NCI-H2029 treated with DMSO at 0.1 percent for 48 hours (cell line): ENCODE measurements around the gene NRF1.
"Not testable (repeated sequence)": the region's sequence is repeated elsewhere in the genome, so short reads cannot be mapped to it uniquely, and the experiment has no call there.

ENCODE experiments used
- DNase-seq: peaks from one replicate; lab custom pipeline; 2025; lab: John Stamatoyannopoulos, UW

Gene NRF1

DNA sequence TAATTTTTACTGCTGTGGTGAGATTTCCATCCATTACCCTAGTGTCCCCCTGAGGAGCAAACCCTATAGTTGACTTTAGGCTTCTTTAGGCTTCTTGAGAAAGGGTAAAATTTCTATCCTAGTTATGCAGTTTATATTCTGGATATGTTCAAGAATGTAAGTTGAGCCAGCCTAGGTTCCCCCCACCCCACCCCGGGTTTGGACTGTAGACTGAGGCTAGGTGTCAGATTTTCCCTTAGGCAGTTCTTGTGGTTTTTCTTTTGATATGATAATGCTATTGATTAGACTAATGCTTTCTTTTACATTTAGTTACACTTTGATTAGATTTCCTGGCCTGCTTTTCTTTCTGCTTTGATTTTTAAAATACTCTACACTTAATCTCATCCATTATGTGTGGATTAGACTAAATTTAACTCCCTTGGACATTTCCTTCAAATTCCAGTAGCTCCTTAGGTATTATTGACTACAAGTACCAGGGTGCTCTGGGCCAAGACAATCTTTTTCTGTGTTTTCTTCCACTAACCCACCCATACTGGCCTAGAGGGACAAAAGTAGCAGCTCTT lies 37.7 kb downstream of the NRF1 start:
- DNase-seq: no peak

GRCh38 chr7:129650056-129650758 lies 38.7 kb downstream of the NRF1 start:
- no peak for DNase-seq

DNA sequence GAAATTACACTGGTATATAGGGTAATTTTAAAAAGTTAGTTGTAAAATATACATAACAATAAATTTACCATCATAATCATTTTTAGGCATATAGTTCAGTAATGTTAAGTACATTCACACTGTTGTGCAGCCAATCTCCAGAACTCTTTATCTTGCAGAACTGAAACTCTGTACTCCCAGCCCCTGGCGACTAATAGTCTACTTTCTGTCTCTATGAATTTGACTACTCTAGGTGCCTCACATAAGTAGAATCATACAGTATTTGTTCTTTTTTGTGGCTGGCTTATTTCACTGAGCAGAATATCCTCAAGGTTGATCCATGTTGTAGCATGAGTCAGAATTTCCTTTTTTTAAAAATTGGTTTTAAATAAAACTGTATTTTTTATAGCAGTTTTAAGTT lies 41.4 kb downstream of the NRF1 start:
- DNase-seq: no peak

- no peak for DNase-seq
These were observed 44.3 kb downstream of the NRF1 start for GRCh38 chr7:129655811-129656210.

- DNase-seq: no peak
These were observed 45.8 kb downstream of the NRF1 start for GRCh38 chr7:129657363-129657762.

DNA sequence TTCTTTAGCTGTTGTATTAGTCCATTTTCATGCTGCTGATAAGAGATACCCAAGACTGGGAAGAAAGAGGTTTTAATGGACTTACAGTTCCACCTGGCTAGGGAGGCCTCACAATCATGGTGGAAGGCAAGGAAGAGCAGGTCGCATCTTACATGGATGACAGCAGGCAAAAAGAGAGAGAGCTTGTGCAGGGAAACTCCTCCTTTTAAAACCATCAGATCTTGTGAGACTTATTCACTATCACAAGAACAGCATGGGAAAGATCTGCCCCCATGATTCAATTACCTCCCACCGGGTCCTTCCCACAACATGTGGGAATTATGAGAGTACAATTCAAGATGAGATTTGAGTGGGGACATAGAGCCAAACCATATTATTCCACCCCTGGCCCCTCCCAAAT lies 48.4 kb downstream of the NRF1 start:
- DNase-seq: not testable (repeated sequence)

DNA sequence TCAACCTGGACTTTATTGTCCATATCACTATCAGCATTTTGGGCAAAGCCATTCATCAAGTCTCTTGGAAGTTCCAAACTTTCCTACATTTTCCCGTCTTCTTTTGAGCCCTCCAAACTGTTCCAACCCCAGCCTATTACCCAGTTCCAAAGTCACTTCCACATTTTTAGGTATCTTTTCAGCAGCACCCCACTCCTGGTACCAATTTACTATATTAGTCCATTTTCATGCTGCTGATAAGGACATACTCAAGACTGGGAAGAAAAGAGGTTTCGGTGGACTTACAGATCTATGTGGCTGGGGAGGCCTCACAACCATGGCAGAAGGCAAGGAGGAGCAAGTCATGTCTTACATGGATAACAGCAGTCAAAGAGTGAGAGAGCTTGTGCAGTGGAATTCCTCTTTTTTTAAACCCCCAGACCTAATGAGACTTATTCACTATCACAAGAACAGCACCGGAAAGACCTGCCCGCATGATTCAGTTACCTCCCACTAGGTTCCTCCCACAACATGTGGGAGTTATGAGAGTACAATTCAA lies 50.2 kb downstream of the NRF1 start:
- DNase-seq: no peak

DNA sequence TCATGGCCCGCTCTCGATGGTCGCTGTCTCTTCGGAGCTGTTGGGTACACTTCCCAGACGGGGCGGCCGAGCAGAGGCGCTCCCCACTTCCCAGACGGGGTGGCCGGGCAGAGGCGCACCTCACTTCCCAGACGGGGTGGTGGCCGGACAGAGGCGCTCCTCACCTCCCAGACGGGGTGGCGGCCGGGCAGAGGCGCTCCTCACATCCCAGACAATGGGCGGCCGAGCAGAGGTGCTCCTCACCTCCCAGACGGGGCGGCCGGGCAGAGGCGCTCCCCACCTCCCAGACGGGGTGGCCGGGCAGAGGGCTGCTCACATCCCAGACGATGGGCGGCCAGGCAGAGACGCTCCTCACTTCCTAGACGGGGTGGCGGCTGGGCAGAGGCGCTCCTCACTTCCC lies 51.7 kb downstream of the NRF1 start:
- not testable (repeated sequence) for DNase-seq

DNA sequence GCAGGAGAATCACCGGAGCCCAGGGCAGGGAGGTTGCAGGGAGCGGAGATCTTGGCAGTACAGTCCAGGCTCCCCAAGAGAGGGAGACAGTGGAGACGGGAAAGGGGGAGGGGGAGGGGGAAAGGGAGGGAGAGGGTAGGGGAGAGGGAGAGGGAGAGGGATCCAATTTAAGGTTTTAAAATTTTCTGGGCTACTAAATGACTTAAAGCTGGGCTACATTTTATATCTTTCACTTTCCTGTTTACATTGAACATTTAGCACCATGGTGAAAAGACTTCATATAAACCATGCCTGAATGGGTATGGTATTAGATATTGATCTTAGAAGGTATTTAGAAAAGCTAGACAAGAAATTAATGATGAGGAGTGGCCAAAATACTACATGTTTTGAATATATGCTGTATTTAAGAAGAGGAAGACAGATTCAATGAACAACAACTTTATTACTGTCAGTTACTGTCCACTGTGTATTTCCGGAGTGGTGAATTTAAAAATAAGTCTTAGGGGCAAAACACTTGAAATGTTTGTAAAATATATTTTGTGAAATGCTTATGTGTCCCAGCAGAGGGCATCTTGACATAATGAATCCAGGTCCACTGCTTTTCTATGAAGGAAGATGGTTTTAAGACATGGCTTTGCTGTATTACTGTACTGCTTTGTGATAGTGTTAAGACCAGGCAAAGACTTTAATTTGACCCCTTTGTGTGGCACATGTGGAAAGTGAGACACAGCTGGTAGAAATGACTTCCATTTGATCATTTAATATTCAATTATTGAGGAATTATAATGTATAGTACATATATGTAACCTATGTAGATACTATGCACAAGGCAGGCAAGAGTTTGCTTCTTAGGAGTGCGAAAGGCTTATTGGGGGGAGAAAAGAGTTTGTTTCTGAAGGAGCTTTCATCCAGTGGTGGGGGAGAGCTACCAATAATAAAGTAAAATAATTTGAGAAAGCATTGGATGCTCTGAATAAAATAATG lies 52.8 kb downstream of the NRF1 start:
- peak; percentile 70 for DNase-seq

GRCh38 chr7:129665013-129665401 lies 53.5 kb downstream of the NRF1 start:
- DNase-seq: no peak

GRCh38 chr7:129667116-129667515 lies 55.6 kb downstream of the NRF1 start:
- no peak for DNase-seq

DNA sequence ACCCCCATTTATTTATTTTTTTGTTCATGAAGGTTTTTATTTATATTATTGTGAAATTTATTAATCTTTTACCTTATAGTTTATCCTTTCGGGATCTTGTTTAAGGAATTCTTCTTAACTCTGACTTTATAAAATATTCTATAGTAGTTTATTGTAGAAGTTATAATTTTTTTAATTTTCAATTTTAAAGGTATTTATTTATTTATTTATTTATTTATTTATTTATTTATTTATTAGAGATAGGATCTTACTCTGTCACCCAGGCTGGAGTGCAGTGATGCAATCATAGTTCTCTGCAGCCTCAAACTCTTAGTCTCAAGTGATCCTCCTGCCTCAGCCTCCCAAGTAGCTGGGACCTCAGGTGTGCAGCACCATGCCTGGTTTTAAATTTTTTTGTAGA lies 56.0 kb downstream of the NRF1 start:
- DNase-seq: no peak

DNA sequence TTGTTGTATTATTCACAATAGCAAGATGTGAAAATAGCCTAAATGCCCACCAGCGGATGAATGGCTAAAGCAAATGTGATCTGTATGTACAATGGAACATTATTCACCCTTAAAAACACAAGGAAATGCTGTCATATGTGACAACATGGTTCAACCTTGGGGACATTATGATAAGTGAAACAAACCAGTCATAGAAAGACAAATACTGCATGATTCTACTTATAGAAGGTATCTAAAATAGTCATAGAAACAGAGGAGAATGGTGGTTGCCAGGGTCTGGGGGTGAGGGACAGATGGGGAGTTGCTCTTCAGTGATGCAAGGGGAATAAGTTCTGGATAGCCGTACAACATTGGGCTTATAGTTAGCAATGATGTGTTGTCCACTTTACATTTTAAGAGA lies 58.4 kb downstream of the NRF1 start:
- DNase-seq: no peak

DNA sequence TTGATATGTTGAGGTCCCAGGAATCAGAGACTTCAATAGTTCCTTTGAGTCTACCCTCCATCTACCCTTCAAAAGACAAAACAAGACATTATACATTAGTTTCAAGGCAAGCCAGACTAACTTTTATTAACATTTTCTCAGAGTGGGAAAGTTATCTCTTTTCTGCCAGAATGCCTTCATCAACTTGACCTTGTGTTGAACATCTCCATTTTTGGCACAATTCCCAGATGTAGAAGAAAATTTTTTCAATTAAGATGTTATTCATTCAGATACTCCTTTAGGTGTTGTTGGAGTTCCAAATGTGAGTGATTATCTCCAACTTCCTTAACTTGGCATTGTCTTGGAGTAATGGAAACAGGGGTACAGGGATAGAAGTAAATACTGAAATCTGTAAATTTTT lies 59.1 kb downstream of the NRF1 start:
- no peak for DNase-seq

- DNase-seq: no peak
These were observed 59.7 kb downstream of the NRF1 start for GRCh38 chr7:129671266-129671665.

DNA sequence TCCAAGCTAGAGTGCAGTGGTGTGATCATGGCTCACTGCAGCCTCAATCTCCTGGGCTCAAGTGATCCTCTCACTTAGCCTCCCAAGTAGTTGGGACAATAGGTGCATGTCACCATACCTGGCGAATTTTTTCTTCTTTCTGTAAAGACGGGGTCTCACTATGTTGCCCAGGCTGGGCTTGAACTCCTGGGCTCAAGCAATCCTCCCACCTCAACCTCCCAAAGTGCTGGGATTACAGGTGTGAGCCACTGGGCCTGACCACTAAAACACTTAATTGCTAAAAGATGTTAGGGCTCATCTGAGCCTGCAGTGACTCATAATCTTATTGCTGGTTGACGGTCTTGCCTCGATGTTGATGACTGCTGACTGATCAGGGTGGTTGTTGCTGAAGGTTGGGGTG lies 63.0 kb downstream of the NRF1 start:
- not testable (repeated sequence) for DNase-seq

DNA sequence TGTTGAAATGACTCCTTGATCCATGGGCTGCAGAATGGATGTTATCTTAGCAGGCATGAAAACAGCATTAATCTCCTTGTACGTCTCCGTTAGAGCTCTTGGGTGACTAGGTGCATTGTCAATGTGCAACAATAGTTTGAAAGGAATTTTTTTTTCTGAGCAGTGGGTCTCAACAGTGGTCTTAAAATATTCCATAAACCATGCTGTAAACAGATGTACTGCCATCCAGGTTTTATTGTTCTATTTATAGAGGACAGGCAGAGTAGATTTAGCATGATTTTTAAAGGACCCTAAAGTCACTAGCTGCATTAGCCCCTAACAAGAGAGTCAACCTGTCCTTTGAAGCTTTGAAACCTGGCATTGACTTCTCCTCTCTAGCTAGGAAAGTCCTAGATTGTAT lies 64.0 kb downstream of the NRF1 start:
- no peak for DNase-seq

DNA sequence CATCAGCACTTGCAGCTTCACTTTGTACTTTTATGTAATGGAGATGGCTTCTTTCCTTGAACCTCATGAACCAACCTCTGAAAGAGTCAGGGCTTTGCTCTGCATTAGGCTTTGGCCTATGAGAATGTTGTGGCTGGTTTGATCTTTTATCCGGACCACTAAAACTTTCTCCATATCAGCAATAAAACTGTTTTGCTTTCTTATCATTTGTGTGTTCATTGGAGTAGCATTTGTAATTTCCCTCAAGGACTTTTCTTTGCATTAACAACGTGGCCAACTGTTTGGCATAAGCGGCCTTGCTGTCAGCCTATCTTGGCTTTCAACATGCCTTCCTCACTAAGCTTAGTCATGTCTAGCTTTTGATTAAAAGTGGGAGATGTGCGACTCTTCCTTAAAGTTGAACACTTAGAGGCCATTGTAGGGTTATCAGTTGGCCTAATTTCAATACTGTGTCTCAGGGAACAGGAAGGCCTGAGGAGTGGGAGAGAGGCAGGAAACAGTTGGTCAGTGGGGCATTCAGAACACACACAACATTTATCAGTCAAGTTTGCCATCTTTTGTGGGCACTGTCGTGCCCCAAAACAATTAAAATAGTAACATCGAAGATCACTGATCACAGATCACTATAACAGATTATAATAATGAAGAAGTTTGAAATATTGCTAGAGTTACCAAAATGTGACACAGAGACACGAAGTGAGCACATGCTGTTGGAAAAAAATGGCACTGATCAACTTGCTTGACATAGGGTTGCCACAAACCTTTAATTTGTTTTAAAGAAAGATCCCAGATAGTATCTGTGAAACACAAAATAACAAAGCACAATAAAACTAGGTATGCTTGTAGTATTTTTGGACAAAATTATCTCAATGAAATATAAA lies 64.7 kb downstream of the NRF1 start:
- DNase-seq: no peak

DNA sequence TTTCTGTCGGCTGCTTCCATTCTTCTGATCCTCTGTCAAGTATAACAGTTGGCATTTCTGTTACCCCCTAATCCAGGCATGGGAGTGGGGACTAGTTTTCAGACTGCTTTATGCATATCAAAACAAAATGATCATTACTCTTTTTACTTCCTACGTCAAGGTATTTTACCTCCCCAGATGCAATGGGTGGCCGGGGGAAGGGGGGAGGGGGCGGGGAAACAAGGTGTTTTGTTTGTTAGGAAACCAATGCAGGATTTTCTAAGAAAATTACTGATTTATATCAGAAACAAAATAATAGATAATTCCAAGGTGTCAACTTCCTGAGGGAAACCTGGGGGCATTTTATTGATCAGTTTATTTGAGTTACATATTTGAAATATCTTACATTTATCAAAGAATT lies 66.3 kb downstream of the NRF1 start:
- no peak for DNase-seq

DNA sequence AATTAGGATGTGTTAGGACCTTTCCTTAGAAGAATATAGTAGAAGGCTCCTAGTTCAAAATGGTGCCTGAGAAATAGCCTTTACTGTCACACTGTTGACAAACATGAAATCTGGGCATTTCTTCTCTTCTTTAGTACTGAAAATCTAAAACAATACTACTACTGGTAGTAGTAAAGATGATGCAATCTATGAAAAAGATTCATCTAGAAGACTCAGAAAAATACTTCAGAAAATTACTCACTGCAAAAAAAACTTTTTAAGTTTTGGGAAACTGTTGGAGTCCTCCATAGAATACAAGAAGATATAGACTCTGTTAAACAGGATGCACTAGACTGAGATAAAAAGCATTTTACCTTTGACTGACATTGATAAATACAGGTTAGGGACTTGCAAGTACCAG lies 67.1 kb downstream of the NRF1 start:
- DNase-seq: no peak

DNA sequence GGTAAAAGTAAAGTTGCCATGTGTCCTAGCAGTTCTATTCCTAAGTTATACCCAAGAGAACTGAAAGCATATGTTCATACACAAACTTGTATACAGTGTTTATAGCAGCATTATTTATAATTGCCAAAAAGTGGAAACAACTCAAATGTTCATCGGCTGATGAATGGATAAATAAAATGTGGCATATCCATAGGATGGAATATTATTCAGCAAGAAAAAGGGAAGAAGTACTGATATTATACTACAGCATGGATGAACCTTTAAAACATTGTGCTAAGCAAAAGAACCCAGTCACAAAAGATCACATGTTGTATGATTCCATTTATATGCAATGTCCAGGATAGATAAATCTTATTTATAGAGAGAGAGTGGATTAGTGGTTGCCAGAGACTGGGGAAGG lies 68.9 kb downstream of the NRF1 start:
- DNase-seq: no peak

DNA sequence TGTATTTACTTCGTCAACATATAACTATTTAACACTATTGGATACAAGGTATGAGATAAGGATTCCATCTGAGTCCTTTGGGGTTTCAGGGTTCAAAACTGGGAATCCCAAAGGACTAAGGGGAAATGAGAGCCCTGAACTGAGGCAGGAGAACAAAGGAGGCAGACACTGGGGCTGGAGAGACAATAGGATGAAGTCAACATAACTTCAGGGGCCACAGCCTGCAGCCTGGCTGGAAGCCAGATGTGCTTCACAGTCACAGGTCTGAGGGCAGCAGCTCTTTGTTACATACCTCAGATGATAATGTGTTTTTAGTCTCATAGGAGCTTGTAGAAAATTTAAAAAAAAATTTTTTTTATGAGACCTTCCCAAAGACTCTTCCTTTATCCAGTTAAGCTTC lies 73.3 kb downstream of the NRF1 start:
- DNase-seq: peak; percentile 87
